Tibial artery (tissue), 4 donors: ENCODE results near the gene HOXC10.

Source experiments
- DNase-seq, 2 donors: peaks; one replicate each; pipeline ENCODE4 v3.0.0-alpha.2; 2019
- H3K27ac ChIP-seq, 2 donors: fragments of 200-600 bp; sonication (generic) in 1 of 2; 1 replicate in 1 of 2; 2 replicates in 1 of 2; pipeline ENCODE4 v1.5.1; 2018 to 2019; ENCODE audit warnings: mild to moderate bottlenecking in 1 of 2
- H3K27me3 ChIP-seq, 2 donors: fragments of 200-600 bp; sonication (generic) in 1 of 2; one replicate each; pipeline versions ENCODE4 v1.5.1 to v1.6.0; 2016 to 2019
- H3K36me3 ChIP-seq, 3 donors: fragments of 200-600 bp; sonication (generic) in 2 of 3; one replicate each; pipeline ENCODE4 v1.5.1; 2016 to 2019; ENCODE audit warnings: mild to moderate bottlenecking in 2 of 3
- H3K4me1 ChIP-seq, 4 donors: fragments of 200-600 bp; sonication (generic) in 2 of 4; 1 replicate in 3 of 4; 2 replicates in 1 of 4; pipeline ENCODE4 v1.5.1; 2016 to 2019
- H3K4me3 ChIP-seq, 2 donors: fragments of 200-600 bp; sonication (generic) in 1 of 2; 1 replicate in 1 of 2; 2 replicates in 1 of 2; pipeline ENCODE4 v1.5.1; 2018 to 2019; ENCODE audit warnings: mild to moderate bottlenecking in 2 of 2
- H3K9me3 ChIP-seq, 3 donors: fragments of 200-600 bp; sonication (generic) in 1 of 3; one replicate each; pipeline ENCODE4 v1.5.1; 2016 to 2019
- intact Hi-C: fragments of 100-400 bp; cut with DNase I; formaldehyde crosslinking; loops from one replicate; pipeline ENCODE4 v1.15.0; 2023; ENCODE audit warnings: low total_unique reads
- TF ChIP-seq, protein P1 (sequence below), 2 experiments: fragments of 200-600 bp in 1 of 2; fragments of 450-650 bp in 1 of 2; IDR thresholded peaks; one replicate each; pipeline ENCODE4 v1.5.1; 2017 to 2019; ENCODE audit warnings: antibody characterized with exemption in 2 of 2, mild to moderate bottlenecking in 1 of 2, moderate library complexity in 1 of 2

Gene HOXC10

DNA sequence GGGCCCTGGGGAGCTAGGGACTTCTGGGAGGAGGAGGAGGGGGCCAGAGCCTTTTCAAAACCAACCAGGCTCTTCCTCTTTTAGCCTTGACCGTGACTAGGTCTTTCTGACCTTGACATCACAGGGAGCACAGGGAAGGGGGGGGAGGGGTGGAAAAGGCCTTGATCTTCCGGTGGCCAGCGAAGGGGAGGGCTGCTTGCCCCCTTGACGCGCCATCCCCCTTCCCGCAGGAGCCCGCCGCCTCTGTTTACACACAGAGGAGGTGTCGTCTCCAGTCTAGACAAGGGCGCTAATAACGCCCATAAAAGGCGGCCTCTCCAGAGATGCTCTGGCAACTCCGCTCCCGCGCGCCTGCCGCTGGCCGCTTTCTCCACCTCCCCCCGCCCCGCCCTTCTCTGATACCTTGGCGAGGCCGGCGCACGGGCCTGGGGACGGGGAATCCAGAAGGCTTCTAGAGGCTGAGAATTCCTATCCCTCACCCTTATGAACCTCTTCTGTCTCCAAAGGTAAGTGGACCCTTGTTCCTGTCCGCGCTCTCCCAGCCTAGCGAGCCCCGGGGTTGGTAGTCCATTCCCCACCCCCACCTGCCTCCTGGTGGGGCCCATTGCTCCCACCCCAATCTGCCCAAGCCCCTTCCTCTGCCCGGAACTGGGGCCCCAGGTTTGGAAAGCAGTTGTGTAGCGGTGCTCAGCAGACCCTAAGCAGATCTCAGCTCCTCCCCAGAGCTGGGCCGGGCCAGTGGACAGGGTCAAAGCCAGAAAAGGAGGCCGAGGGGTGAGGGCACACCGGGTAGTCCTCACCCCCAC is 35.1 kb upstream of the HOXC10 start:
- H3K27me3 ChIP-seq = peaks cover 0 to 59% of the 10 kb centered on the region in 2 donors
- H3K4me1 ChIP-seq = peaks cover 0 to 11% (median 5%) of the 10 kb centered on the region in 4 donors
- DNase-seq = peak in 1 of 2 donors; percentile 56
- intact Hi-C loops = no loop called here
- no peaks in the 10 kb centered on the region for H3K9me3 ChIP-seq
- no peak overlapping the region for H3K27ac ChIP-seq
- TF ChIP-seq, protein P1, sequence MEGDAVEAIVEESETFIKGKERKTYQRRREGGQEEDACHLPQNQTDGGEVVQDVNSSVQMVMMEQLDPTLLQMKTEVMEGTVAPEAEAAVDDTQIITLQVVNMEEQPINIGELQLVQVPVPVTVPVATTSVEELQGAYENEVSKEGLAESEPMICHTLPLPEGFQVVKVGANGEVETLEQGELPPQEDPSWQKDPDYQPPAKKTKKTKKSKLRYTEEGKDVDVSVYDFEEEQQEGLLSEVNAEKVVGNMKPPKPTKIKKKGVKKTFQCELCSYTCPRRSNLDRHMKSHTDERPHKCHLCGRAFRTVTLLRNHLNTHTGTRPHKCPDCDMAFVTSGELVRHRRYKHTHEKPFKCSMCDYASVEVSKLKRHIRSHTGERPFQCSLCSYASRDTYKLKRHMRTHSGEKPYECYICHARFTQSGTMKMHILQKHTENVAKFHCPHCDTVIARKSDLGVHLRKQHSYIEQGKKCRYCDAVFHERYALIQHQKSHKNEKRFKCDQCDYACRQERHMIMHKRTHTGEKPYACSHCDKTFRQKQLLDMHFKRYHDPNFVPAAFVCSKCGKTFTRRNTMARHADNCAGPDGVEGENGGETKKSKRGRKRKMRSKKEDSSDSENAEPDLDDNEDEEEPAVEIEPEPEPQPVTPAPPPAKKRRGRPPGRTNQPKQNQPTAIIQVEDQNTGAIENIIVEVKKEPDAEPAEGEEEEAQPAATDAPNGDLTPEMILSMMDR (IDR thresholded peaks at IDR 0.05) = no peak
- H3K4me3 ChIP-seq = no peak overlapping the region
- no peaks in the 10 kb centered on the region for H3K36me3 ChIP-seq

GRCh38 chr12:53950437-53950773 is 34.5 kb upstream of the HOXC10 start:
- Histone ChIP-seq H3K4me3 (no peak overlapping the region), H3K27ac (no peak overlapping the region), H3K4me1 (peaks cover 0 to 17% (median 8%) of the 10 kb centered on the region in 4 donors), H3K27me3 (peaks cover 5 to 59% of the 10 kb centered on the region in 2 donors), H3K36me3 (no peaks in the 10 kb centered on the region), H3K9me3 (no peaks in the 10 kb centered on the region)
- no peak for DNase-seq
- TF ChIP-seq, protein P1 (IDR thresholded peaks at IDR 0.05) = no peak
- intact Hi-C loops = no loop called here

- intact Hi-C loops = no loop called here
- peak in 1 of 2 donors; percentile 57 for DNase-seq
- Histone ChIP-seq H3K4me3 (no peak overlapping the region), H3K27me3 (peaks cover 5 to 59% of the 10 kb centered on the region in 2 donors), H3K36me3 (no peaks in the 10 kb centered on the region), H3K4me1 (peaks cover 0 to 19% (median 9%) of the 10 kb centered on the region in 4 donors), H3K27ac (no peak overlapping the region), H3K9me3 (no peaks in the 10 kb centered on the region)
- TF ChIP-seq, protein P1 (IDR thresholded peaks at IDR 0.05) = no peak
These were observed 34.0 kb upstream of the HOXC10 start for GRCh38 chr12:53950789-53951576.

DNA sequence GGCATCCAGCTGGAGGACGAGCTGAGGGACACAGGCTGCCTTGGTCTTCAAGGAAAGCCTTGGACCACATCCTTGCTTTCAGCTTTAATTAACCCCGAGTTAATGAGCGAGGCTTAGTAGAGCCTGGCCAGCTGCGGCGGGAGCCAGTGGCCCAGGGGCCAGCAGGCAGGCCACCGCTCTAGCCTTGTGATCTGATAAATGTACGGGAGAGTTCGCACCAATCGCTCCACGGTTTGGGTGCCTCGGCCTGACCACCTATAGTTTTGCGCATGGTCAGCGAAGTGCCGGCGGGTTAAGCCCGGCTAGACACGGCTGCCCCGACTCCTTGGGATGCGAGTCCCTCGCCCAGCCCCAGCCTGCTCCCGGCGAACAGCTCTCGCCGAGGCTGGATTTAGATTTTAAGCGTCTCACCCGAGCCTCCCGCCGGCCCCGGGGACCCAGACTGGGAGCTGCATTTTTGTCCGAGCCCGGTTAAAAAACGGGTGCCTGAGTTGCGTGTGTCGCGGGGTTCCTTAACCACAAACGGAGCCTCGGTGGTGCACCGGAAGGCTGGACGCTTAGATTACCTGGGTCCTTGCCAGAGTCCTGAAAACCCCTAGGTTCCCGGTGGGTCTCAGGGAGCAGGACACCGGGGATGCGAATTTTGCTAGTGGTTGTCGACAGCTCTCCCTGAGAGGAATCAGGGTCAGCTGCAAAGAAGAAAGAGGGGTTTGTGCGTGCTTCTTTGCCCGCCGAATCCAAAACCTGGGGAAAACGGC is 33.2 kb upstream of the HOXC10 start:
- intact Hi-C loops = no loop called here
- Histone ChIP-seq H3K36me3 (no peaks in the 10 kb centered on the region), H3K4me1 (peaks cover 0 to 19% (median 10%) of the 10 kb centered on the region in 4 donors), H3K27ac (no peak overlapping the region), H3K27me3 (peaks cover 5 to 65% of the 10 kb centered on the region in 2 donors), H3K4me3 (no peak overlapping the region), H3K9me3 (no peaks in the 10 kb centered on the region)
- TF ChIP-seq, protein P1 (IDR thresholded peaks at IDR 0.05) = no peak
- DNase-seq = peak in 1 of 2 donors; percentile 49

DNA sequence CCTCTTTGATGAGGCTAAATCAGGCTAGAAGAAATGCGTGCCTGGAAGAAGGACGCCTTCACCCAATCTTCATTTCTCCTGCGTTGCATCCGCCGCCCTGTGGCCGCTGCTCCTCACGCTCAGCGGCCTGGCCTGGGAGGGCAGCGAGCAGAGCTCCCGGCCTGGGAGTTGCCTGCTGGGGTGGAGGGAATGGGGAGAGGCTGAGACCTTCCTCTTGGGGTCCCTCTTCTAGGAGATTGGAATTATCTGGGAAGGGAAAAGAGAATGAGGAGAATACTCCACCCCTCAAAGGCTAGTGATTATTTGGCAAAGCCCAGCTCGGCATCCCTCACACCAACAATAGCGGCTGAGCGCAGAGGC is 32.6 kb upstream of the HOXC10 start:
- no peaks in the 10 kb centered on the region for H3K9me3 ChIP-seq
- DNase-seq = no peak
- no peak overlapping the region for H3K27ac ChIP-seq
- peaks cover 5 to 67% of the 10 kb centered on the region in 2 donors for H3K27me3 ChIP-seq
- H3K4me1 ChIP-seq = peaks cover 0 to 19% (median 10%) of the 10 kb centered on the region in 4 donors
- TF ChIP-seq, protein P1 (IDR thresholded peaks at IDR 0.05) = no peak
- H3K36me3 ChIP-seq = no peaks in the 10 kb centered on the region
- intact Hi-C loops = no loop called here
- no peak overlapping the region for H3K4me3 ChIP-seq
